HG03469 (cell line): ENCODE data around the gene NFATC3.

Source experiments
- ATAC-seq: cut with Tn5 transposase; IDR thresholded peaks from one replicate; pipeline ENCODE4 v1.9.1; 2021; ENCODE audit warnings: mild to moderate bottlenecking, moderate library complexity, moderate number of reproducible peaks; ENCODE audit not compliant: unreplicated experiment

The NFATC3 gene

DNA sequence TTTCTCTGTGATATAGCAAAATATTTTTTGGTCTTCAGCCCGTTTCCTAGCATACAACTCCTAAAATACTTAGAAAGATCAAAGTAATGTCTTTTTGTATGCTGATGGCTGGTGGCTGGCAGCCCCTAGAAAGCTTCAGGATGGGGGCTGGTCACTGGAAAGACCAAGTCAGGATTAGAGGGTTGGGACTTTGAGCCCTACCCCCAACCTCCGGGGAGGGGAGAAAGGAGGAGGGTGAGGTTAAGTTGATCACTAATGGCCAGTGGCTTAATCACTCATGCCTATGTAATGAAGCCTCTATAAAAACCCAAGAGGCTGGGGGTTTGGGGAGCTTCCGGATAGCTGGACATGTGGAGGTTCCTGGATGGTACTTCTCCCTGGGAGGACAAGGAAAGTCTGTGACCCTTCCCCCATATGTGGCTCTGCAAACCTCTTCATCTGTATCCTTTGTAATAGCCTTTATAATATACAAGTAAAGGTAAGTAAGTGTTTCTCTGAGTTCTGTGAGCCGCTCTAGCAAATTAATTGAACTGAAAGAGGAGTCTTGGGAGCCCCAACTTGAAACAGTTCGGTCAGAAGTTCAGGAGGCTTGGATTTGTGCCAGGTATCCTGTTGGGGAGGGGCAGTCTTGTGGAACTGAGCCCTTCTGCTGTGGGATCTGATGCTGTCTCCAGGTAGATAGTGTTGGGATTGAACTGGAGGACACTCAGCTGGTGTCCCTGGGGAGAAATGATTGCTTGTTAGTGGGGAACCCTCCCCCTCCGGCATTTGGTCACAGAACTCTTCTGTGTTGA lies 182.6 kb downstream of the NFATC3 start:
- ATAC-seq = no peak

DNA sequence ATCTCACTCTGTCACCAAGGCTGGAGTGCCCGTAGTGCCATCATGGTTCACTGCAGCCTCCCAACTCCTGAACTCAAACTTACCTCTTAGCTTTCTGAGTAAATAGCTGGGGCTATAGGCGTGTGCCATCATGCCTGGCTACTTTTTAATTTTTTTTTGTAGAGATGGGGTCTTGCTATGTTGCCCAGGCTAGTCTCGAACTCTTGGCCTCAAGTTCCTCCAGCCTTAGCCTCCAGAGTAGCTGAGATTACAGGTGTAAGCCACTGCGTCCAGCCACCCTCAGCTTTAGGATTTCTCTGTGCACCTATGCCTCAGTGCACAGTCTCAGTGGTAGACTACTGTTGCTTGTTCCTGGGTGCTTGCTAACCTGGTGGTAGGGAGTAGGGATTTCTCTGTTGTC lies 184.6 kb downstream of the NFATC3 start:
- no peak for ATAC-seq

DNA sequence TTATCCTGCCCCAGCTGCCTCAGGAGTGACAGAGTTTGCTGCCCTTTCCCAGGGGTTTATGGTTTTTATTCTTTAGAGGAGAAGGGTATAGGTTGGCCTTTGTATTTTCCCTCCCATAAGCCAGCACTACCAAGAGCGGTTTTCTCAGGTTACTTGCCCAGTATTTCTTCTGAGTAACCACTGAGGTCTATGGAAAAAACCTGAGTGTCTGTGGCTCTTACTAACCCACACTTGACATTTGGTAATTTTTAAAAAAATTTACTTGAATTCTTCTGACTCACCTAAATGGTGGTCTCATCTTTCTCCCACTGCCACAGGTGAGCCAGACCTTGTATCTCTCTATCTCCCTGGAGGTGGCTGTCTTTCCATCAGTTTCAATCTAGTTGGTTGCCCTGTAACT lies 185.2 kb downstream of the NFATC3 start:
- ATAC-seq = no peak

DNA sequence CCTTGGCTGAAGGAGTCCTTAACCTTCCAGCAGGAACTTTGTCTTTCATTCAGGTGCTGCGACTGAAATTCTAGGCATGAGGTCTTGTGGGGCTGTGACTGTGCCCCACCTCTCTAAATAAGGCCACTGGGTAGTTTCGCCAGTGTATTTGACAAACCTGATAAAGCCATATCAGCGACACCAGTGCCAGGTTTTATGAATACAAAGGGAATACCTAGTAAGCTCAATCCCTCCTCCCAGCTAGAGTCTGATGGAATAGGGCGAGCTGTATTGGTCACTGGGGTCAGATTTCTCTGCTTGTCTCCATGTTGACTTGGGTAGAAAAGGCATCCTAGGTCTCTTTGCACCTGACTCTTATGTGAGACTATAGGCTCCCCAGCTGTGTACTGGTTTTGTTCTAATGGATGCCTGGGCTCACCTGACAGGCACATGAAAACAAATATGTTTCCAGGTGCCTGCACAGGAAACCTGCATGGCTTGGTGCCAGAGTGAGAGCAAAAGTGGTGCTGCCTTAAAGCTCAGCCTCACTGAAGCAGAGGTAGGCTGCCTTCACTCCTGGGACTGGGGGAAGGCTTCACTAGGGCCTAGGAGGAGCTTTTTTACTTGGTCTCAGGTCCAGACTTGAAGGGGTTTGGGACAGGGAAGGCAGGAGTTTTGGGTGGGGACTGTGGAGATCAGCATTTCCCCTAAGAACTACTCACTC lies 187.5 kb downstream of the NFATC3 start:
- ATAC-seq = no peak

DNA sequence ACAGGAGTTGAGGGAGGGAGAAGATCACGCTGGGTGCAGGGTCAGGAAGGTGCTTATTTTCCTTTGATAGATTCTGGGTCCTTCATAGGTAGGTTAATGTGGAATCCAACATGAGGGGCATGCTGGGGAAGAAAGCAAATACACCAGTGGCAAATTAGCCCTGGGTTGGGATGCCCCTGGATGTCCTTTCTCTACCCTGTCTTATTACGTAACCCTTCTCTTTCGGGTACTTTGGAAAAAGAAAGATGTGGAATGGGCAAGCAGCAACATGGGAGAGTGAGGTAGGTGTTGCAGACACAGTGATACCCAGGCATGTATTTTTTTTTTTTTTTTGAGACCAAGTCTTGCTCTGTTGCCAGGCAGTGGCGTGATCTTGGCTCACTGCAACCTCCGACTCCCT lies 188.3 kb downstream of the NFATC3 start:
- no peak for ATAC-seq

DNA sequence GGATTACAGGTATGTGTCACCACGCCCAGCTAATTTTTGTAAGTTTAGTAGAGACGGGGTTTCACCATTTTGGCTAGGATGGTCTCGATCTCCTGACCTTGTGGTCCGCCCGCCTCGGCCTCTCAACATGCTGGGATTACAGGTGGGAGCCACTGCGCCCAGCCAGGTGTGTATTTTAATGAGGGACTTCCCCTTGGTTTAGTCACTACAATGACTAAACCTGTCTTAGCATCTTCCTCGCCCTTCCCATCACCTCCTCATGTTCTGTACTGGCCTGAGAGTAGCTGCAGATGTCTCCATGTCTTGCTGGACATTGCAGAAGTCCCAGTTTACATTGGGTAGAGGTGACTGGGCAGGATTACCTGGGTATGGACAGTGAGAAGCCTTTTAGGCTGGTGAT lies 188.7 kb downstream of the NFATC3 start:
- no peak for ATAC-seq

DNA sequence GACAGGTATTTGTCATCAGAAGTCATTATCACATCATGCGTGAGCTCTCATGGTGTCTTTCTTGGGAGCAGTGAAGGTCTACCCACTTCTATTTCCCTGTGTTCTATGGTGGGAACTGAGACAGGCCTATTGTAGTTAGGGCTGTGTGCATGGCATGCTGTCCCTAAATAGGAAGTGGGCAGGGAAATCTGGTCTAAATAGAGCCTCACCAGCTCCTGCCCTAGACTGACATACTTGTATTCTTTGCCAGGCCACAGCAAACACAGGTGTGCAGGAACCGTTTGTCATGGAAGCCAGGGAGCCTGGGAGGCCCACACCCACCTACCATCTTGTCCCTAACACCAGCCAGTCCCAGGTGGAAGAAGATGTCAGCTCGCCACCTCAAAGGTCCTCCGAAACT lies 189.3 kb downstream of the NFATC3 start:
- ATAC-seq = no peak

DNA sequence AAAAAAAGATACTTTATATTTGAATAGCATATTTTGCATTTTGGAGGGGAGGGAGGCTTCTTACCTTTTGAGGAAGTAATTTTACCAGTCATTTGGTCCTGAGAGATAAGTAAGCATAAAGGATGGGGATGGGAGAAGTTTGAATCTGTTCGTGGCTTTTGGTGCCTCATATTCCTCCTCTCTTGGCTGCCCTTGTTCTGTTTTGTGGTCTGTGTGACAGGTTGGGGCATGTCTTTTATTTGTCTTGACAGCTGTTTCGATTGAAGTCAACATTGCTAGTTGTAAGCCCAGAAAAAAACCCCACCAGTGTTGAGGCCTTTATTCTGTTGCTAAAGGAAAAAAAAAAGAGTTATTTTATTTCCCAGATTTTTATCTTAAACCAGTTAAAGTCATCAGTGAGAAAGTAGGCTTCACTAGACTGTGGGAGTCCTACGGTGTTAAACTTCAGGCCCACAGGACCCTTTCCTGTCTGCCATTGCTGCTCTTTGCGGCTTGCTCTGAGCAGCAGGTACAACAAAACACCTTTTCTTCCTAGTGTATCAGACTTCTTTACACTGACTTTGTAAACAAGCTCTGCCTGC lies 190.5 kb downstream of the NFATC3 start:
- peak; percentile 39 for ATAC-seq

DNA sequence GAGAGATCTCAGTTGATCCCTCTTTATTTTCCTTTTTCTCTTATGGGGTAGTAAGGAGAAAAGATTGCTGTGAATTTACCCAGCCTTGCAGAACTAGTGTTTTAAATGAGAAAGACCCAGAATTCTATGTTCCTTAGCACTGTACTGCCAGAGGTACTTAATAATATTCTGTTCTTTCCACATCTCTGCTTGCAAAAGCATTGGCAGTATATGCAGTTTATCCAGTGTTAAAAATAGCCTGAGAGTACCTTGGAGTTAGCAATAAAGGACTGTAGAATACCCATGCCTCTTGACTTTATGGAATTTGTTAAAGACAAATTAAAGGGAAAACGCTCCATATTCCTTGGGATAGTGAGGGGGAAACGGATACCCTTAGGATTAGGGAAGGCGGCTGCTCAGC lies 191.1 kb downstream of the NFATC3 start:
- no peak for ATAC-seq
